H1 (cell line): ENCODE measurements around the gene MBLAC2.

Source experiments
- CBX8 ChIP-seq: fragments of 300-800, 300-1000 bp; sonication (generic); IDR thresholded peaks from 2 replicates; pipeline ENCODE4 v1.7.1; 2016; ENCODE audit warnings: low read depth, low read length, borderline replicate concordance
- CHD1 ChIP-seq: IDR thresholded peaks from 2 replicates; pipeline ENCODE4 v1.6.1; 2012; ENCODE audit warnings: low read depth, low read length, improper control_type of control experiment
- CHD2 ChIP-seq: IDR thresholded peaks from 2 replicates; pipeline ENCODE4 v1.6.1; 2012; ENCODE audit warnings: low read length, improper control_type of control experiment
- CTCF ChIP-seq, 3 experiments: IDR thresholded peaks; 1 replicate in 2 of 3; 2 replicates in 1 of 3; pipeline versions ENCODE4 v1.5.1 to v1.6.1; 2011; ENCODE audit warnings: low read length in 3 of 3, mild to moderate bottlenecking in 3 of 3, inconsistent platforms in 2 of 3, low read depth in 1 of 3, moderate library complexity in 1 of 3; ENCODE audit not compliant: insufficient read depth in 1 of 3; ENCODE audit errors: control extremely low read depth in 1 of 3
- EGR1 ChIP-seq: IDR thresholded peaks from 2 replicates; pipeline ENCODE4 v1.6.1; 2011; ENCODE audit warnings: low read depth, low read length, borderline replicate concordance
- EP300 ChIP-seq, 2 experiments: IDR thresholded peaks; 1 replicate in 1 of 2; 2 replicates in 1 of 2; pipeline ENCODE4 v1.6.1; 2011 to 2012; ENCODE audit warnings: low read depth in 2 of 2, low read length in 2 of 2, mild to moderate bottlenecking in 2 of 2, borderline replicate concordance in 1 of 2, inconsistent platforms in 1 of 2, moderate library complexity in 1 of 2
- JUND ChIP-seq: IDR thresholded peaks from 2 replicates; pipeline ENCODE4 v1.6.1; 2011; ENCODE audit warnings: mild to moderate bottlenecking, improper control_type of control experiment, low read length
- KDM1A ChIP-seq: fragments of 200-600, 300-600 bp; sonication (generic); IDR thresholded peaks from 2 replicates; pipeline ENCODE4 v1.7.1; 2016; ENCODE audit warnings: mild to moderate bottlenecking, low read length, borderline replicate concordance
- POLR2A ChIP-seq, 2 experiments: IDR thresholded peaks; 1 replicate in 1 of 2; 2 replicates in 1 of 2; pipeline ENCODE4 v1.6.1; 2011; ENCODE audit warnings: low read depth in 2 of 2, low read length in 2 of 2, mild to moderate bottlenecking in 2 of 2; ENCODE audit errors: control extremely low read depth in 1 of 2
- POLR2AphosphoS5 ChIP-seq: IDR thresholded peaks from 2 replicates; pipeline ENCODE4 v1.6.1; 2011; ENCODE audit warnings: low read depth, low read length
- SIRT6 ChIP-seq: IDR thresholded peaks from one replicate; pipeline ENCODE4 v1.7.1; 2012; ENCODE audit warnings: low read length, inconsistent platforms
- TAF1 ChIP-seq: IDR thresholded peaks from 2 replicates; pipeline ENCODE4 v1.6.1; 2011; ENCODE audit warnings: mild to moderate bottlenecking, low read depth, low read length
- YY1 ChIP-seq: IDR thresholded peaks from 2 replicates; pipeline ENCODE4 v1.6.1; 2011; ENCODE audit warnings: low read depth, mild to moderate bottlenecking, low read length

GRCh38 chr5:90479611-90480385 lies 5.2 kb upstream of the MBLAC2 start:
- TF ChIP-seq CHD1 (no peak), CTCF (IDR thresholded peaks at IDR 0.05; ENCODE audit: control extremely low read depth in 1 of 3, insufficient read depth in 1 of 3, low read depth in 1 of 3, low read length in 3 of 3) (no peak), JUND (no peak), EP300 (IDR thresholded peaks at IDR 0.05; ENCODE audit: borderline replicate concordance in 1 of 2, low read depth in 2 of 2, low read length in 2 of 2) (no peak), SIRT6 (no peak), CHD2 (no peak), KDM1A (no peak), POLR2AphosphoS5 (no peak), POLR2A (IDR thresholded peaks at IDR 0.05; ENCODE audit: control extremely low read depth in 1 of 2, low read depth in 2 of 2, low read length in 2 of 2) (no peak), YY1 (no peak), EGR1 (no peak), TAF1 (no peak), CBX8 (no peak)
